ENCODE data around the gene SDK1.

Gene SDK1

DNA sequence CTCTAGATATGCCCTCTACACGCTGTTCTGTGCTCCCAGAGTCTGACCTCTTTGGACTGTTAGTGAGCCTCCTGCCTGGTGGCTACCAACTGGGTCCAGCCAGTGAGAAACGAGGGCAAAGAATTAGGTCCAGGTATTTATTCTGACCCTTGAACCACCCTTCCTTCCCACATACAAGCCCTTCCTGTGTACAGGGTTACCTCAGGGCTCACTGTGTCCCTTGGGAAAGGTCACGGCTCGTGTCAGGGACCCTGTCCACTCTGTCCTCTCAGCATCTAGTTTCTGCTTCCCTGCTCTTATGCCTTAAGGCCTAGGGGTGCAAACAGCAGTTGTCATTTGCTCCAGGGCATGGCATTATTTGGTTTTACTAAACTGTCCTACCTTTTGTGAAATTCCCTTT is 180.4 kb downstream of the SDK1 start:
- DNase-seq = no peak

DNA sequence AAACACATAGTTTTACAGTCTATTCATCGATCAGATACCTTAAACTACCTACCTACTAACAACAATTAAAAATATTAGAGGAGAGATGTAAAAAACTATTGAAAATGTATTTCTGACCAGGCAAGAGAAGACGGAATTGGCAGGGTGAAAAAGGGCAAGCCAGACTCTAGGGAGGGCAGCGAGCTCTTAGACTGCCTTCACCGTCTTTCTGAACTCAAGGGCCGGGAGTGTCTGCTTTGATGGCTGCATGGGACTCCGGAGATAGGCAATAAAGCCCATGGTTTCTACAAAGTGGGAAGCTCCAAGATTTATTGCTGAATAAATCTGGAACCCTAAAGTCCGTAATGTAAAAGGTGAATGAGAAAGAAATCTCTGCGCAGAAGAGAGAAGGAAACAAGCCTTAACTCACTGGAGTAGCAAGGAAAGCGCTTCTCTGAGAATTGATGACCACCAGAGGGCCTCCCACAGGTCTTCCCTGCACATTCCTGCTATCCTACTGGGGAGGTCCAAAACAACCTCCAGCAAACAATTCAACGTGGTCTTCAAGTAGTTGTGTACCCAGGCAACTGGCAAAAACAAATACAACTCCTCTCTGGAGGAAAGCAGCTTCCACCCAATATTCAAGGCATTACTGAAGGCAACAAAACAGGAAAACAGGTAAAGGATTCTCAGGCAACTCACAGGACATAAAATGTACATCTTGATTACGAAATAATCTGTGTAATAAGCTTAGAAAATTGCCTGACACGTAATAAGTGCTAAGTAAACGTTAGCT is 181.3 kb downstream of the SDK1 start:
- no peak for DNase-seq

DNA sequence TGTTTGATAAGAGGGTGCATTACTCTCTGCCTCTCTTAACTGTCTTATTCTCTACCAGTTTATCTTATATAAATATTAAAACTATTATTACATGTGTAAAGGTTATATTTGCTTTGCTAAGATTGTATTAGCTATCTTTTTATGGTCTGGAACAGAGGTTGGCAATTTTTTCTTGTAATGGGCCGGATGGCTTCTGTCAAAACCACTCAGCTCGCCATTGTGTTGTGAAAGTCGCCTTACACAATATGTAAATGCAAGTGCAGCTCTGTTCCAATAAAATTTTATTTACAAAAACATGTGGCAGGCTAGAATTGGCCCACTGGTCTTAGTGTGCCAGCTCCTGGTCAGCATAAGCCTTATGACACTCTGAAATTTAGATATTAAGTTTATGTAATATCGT is 185.8 kb downstream of the SDK1 start:
- DNase-seq = no peak

DNA sequence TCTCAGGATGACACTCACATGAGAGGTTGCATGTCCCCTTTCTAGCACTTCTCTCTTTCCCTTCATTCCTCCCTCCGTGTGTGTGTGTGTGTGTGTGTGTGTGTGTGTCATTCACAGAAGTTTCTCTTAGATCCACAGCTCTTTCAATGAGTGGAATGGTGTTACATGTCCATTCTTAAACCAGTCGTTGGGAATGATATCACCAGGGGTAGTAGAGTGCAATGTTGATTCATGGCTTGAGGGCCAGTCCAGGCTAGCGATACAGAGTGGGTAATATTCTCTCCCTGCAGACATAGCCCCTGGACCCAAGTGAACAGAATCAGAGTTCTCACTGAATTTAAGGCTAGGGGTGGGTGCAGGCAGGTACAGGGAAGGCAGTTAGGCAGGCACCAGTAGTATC is 187.8 kb downstream of the SDK1 start:
- no peak for DNase-seq

DNA sequence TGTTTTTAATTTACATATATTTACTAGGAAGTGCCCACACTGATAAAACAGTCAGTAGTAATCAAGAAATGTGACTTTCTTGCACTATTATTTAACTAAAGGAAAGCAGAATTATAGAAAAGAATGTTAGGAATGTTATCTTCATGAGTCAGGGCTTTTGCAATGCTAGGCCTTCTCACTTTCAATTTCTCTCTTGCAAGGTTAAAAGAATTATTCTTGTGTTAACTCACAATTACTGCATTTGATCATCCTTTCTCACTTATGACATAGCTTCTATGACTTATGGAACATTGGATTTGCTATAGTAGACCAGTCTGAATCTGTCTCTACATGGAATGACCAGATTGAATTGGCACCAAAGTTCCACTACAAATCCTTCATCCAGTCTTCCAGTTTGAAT is 192.4 kb downstream of the SDK1 start:
- DNase-seq = no peak

DNA sequence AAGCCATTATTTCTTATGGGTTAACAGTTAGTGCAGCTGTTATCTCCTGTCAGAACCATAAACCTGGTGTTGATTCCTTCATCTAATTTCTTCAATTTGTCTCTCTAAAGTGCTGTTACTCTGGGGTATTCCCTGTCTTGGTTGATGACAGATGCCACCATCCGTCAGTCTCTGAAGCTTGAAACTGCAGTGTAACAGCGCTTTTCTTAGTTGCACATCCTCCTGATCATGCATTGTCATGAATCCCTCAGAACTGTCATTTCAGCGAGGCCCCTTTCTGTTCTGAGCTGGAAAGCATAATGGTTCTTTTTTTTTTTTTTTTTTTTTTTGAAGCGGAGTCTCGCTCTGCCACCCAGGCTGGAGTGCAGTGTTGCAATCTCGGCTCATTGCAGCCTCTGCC is 193.9 kb downstream of the SDK1 start:
- DNase-seq = no peak

DNA sequence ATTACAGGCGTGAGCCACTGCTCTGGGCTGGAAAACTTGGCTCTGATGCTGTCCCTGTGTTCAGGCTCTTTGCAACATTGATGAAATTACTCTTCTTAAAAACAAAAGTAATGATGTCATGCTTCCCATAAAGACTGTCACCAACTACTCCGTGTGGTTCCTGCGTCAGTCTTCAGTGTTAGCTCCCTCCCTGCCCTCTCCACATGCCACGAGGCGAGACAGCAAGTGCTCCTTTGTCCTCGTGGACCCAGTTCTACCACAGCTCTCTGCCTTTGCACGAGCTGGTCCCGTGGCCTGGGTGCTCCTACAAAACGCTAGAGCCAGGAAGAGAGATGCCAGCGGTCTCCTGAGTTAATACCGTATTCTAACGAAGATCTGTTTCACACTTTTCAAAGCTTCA is 194.5 kb downstream of the SDK1 start:
- no peak for DNase-seq

DNA sequence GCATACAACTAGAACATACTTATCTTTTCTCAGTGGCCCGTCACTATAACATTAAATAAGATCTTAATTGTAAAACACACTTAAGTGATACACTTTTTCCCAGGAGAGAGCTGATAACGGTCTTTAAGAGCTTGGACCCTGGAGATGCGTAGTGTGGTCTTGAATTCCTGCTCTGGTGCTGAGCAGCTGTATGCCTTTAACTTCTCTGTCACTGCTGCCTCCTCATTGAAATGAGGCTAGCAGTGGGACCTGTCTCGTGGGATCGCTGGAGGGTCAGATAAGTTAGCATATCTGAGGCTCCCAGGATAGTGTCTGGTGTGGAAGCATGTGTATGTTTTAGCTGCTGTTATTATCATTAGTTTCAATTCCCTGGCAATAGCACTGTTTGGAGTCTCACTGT is 194.9 kb downstream of the SDK1 start:
- no peak for DNase-seq

DNA sequence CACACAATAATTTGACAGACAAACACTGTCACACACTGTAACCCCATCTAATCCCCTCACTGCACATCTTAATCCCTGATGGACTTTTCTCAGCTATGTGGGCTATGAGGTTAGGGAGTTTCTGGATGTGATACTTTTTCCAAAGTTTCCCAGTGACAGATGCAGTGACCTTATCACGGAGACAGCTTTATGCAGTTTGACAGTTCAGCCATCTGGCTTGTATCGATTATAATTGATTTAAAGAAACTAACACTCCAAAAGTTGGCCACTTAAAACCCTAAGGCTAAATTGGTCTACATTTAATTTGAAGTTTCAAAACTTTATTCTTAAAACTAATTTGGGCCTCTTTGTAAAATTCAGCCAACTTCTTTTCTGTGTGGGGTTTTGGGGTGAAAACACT is 196.7 kb downstream of the SDK1 start:
- no peak for DNase-seq

DNA sequence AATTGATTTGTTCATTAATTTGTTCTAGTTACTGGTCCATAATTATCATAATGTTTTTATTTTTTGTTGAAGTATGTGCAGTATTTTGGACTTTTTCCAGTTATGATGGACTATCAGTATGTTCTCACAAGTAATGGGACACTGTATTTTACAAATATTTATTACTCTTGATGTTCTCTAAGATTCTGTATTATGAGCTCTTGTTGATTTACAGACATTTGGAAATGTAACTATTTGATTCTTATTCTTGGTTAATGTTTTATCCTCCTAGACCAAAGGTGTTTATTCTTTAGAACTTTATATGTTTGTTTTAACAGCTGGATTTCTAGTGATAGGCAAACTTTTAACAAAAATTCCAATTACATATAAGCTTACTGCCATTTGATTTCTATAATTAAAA is 200.6 kb downstream of the SDK1 start:
- no peak for DNase-seq

DNA sequence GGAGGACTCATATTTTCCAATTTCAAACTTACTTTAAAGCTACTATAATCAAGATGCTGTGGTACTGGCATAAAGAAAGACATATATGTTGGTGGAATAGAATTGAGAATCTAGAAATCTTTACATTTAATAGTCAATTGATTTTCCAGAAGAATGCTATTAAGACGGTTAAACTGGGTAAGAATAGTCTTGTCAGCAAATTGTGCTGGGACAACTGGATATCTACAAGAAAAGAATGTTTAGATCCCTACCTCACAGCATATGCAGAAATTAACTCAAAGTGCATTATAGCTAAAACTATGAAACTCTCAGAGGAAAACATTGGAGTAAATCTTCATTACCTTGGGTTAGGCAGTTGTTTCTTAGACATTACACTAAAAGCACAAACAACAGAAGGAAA is 203.3 kb downstream of the SDK1 start:
- DNase-seq = no peak

DNA sequence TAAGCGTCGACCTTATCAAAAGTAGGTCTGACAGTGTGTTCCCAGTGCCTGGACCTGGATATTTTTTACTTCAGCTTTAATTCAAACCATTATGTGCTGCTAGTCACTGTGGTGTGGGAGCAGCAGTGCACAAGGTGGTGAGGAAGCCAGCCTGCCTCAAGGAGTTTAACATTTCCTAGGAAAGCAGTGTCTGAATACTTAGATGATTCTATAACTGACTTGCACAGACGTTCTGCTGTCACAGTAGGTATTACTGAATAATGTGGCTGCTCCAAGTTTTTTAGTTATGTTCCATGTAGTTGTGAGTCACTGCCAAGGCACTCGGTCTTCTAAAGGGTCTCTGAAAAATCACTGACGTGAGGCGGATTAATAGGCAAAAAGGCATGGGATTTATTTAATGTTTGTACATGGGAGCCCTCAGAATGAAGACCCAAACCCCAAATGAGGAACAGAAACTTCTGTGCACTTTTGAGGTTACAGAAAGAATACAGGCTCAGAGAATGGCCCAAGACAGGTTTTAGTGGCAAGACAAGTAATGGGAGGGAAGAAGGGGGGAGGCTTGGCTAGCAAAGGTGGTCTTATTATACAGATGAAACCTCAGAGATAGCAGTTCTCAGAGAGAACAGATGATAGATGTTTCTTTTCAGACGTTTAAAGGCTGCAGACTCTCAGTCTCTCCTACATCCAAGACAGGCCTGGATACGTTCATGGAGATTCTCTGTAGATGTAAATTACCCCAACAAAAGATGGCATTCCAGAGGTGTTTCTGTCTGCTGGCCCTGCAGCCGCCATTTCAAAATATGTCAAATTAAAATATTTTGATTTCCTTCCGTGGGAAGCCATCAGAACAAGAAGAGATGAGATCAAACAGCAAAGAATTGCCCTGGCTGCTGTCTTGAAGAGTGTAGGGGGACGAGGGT is 209.3 kb downstream of the SDK1 start:
- no peak for DNase-seq

DNA sequence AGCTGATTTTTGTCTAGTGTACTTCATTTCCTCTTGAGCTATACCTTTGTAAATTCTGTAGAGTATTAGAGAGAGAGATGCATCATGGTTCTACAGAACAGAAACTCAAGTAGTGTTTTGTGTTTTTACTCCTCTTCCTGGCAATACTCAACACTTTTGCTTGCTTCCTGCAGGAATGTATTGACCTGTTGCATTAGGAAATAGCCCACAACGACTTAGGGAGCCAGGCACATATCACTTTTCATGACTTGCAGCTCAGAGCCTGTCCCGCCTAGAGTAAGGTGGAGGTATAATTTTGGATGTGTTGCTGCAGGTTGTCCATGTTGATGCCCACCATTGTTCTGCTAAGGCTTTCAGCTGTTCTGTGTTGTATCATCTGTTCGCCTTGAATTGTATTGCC is 216.3 kb downstream of the SDK1 start:
- no peak for DNase-seq

DNA sequence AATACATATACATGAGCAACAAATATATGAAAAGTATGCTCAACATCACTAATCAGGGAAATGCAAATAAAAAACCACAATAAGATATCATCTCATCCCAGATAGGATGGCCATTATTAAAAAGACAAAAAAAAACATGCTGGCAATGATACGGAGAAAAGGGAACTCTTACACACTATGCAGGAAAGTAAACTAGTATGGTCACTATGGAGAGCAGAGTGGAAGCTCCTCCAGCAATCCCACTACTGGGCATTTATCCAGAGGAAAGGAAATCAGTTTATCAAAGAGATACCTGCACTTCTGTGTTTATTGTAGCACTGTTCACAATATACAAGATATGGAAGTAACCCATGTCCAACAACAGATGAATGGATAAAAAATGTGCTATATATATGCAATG is 217.5 kb downstream of the SDK1 start:
- no peak for DNase-seq

DNA sequence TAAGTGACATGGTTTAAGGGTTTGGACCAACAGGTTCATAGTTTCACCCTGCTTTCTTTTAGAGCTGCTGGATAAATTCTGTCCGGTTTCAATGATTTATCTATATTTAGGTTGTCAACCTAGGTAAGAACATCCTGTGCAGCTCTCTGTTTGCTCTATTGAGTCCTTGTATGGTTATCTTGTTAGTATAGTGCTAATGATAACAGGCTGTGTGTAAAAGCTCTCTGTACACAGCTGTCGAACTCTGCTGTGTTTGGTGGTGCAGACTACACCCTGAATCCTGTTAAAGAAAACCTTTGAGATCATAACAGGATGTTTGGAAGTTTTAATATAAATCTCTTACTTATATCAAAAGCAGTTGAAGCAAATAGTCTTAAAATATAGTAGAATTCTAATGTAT is 219.2 kb downstream of the SDK1 start:
- no peak for DNase-seq

DNA sequence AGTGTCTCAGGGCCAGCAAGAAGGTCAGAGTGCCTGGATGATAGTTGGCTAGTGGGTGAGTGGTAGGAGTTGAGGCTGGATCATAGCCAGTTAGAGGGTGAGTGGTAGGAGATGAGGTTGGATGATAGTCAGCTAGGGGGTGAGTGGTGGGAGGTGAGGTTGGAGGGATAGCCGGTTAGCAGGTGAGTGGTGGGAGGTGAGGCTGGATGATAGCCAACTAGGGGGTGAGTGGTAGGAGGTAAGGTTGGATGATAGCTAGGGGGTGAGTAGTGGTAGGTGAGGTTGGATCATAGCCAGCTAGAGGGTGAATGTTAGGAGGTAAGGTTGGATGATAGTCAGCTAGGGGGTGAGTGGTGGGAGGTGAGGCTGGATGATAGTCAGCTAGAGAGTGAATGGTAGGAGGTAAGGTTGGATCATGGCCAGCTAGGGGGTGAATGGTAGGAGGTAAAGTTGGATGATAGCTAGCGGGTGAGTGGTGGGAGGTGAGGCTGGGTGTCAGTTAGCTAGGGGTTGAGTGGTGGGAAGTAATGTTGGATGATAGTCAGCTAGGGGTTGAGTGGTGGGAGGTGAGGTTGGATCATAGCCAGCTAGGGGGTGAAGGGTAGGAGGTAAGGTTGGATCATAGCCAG is 226.6 kb downstream of the SDK1 start:
- DNase-seq = no peak

DNA sequence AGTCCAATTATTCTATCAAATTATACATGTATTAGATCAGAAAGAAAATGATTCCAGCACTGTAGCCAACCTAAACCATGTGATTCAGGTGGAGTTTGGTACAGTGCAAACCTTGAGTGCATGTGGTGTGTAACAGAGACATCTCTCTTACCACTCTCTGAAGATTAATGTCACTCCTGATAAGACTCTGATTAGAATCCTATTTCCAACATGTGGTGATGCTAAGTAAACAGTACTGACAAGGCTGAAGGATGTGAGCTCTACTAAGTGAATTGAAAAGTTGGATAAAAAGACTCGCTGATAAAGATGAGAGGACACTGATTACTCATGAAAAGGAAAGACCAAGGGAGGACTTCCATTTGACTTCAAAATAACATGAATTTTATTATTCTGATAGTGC is 232.0 kb downstream of the SDK1 start:
- DNase-seq = no peak

DNA sequence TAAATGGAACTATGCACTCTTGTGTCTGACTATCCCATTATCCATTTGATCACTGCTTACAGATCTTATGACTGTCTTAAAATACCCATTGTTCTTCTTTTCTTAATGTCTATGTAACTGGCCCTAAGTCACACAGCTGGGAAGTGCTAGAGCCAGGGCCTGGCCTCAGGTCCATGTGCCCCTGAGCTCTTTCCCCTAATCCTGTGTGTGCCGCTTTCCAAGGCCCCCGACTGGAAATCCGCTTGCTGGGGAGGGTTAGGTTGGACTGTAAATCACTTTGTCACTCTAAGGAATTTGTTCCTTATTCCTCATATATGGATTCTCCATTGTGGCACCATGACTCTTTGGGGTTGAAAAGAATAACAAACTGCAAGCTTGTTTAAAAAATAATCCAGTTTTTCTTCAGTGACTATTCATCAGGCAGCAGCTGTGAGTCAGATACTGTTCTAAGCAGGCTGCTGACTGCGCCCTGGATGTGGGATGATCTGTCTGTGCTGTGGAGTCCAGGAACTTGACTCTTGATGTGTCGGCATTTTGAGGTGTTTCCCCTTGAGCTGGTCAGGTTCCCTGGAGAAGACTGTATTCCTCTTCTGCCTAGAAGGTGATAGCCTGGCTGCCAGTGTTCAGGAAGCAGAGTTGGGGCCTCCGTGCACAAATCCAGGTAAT is 236.3 kb downstream of the SDK1 start:
- no peak for DNase-seq

DNA sequence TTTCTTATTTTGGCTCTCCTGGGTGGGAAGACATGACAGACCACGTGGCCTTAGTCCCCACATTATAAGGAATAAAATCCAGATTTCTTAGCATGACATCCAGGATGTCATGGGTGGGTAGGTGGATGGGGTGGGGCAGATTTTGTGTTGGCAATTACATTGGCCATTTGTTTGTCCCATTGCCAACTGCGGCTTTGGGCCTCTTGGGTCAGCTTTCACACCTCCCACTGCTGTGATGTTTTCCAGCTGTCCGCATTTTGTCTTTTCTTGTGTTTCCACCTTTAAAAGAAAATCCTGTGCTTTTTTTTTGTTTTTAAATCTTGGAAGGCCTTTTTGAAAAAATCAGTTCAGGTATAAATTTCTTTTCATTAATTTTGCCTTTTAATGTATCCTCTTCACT is 237.0 kb downstream of the SDK1 start:
- DNase-seq = no peak

DNA sequence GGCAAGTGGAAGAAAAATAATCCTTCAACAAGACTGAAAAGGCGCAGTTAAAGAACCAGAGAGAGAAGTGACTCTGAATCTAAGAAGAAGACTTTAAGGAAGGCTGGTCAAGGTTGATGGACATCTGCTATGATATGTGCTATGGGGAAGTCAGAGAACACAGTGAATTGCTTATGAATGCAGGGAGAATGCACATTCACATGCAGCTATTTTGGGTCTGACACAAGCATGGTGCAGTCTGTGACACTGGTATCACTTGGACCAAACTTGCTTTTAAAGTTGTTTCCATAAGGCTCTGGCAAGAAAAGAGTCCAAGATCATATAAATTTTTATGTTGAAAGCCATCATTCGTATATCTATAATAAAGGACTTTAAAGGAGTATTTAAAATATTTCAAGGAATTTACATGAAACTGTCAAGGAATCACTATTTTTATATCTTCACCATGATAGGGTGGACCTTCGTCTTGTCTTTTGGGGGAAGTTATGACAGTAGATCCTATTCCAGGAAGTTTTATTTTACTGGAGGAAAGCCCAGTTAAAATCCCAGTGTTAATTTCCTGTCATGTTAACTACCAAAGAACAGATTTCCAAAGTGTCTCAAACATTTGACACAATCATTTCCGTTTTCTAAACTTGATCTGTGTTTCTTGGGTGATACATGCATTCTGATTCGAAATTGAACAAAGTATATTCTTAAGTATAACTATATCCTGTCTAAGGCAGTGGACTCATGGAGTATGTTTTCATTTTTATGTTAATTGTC is 239.6 kb downstream of the SDK1 start:
- no peak for DNase-seq

DNA sequence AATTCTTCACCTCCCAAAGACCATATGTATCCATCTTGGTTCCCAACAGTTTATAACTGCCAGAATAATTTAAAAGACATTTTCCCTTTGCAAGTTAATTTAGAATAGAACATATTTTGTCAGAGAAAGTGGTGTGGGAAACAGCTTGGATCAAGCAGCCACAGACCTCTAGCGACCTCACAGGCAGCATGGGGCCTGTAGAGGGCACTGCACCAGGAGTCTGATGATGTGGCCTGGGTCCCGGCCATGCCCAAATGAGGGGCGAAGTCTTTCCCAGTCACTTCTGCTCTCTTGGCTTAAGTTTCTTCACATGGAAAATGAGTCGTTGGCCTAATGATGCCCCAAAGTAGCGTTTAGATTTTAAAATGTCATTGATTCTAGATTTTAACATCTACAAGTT is 243.2 kb downstream of the SDK1 start:
- no peak for DNase-seq

DNA sequence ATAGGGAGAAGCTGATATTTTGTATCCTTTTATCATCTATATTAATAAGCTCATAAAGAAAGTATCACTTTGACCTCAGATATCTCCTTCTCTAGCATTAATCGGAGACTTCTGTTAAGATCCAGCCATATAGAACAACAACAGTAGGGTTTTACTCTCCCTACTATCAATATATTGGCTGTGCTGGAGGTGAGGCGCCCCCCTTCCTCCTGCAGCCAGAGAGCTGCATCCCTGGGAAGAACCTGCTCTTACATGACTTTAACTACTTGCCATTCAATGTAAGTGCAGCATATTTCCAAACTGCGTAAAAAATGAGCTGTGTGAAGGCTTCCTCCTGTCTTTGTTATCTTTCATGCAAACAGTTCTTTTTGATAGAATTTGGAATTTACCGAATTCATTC is 247.8 kb downstream of the SDK1 start:
- DNase-seq = no peak

DNA sequence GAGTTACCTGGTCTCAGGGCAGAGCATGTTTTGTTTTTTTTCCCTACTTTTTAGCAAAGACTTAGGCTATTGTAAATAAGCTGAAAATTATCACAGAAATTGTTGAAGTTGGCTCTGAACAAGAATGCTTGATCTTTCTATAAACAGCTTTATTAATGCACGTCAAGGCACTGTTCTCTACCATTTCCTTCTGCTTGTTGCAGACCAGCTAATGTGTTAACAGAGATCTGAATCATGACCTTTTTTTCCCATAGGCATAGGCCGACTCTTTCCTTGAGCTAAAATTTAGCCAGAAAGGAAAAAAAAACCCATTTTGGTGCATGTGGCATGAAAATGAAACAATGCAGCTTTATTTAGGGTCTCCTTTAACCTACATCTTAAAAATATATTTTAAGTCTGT is 248.5 kb downstream of the SDK1 start:
- DNase-seq = no peak
